ENCODE results near the gene DHRSX. TPM values are rescaled to one million over a fixed set of nuclear protein-coding genes. Genes with fewer than 3 reads are reported as not detected.
"Not testable (repeated sequence)": the region's sequence is repeated elsewhere in the genome, so short reads cannot be mapped to it uniquely, and the experiment has no call there.

DHRSX gene
- total and polyA plus RNA-seq, 7 donors = 5.6 to 19.3 (median 9.6) TPM

GRCh38 chrX:2536141-2536540 lies 35.4 kb upstream of the DHRSX start:
- DNase-seq = no peak
- Histone ChIP-seq H3K4me3 (no peak overlapping the region), H3K27me3 (ENCODE audit: insufficient read depth in 3 of 3, low read length in 2 of 3) (no peaks in the 10 kb centered on the region), H3K36me3 (ENCODE audit: insufficient read depth in 1 of 2, low read depth in 1 of 2) (no peaks in the 10 kb centered on the region), H3K9me3 (no peaks in the 10 kb centered on the region), H3K27ac (no peak overlapping the region), H3K4me1 (no peaks in the 10 kb centered on the region)
- TF ChIP-seq CTCF (IDR thresholded peaks at IDR 0.05) = no peak
- WGBS, 3 donors = 80 to 83% (median 81%) methylated on average over 7 of the region's 7 CpGs
- intact Hi-C loops (cut with DNase I) = no loop called here
- no peak for ATAC-seq

GRCh38 chrX:2534261-2535021 lies 33.7 kb upstream of the DHRSX start:
- ATAC-seq; H3K36me3 ChIP-seq (ENCODE audit: insufficient read depth in 1 of 2, low read depth in 1 of 2); intact Hi-C loops (cut with DNase I); H3K4me3 ChIP-seq; H3K27ac ChIP-seq; DNase-seq; H3K27me3 ChIP-seq (ENCODE audit: insufficient read depth in 3 of 3, low read length in 2 of 3); H3K4me1 ChIP-seq; H3K9me3 ChIP-seq: not testable (repeated sequence)
- 59 to 64% (median 61%) methylated on average over 4 to 5 of the region's 5 CpGs for WGBS, 3 donors

- Histone ChIP-seq H3K27ac (no peak overlapping the region), H3K27me3 (ENCODE audit: insufficient read depth in 3 of 3, low read length in 2 of 3) (no peaks in the 10 kb centered on the region), H3K4me3 (no peak overlapping the region), H3K36me3 (ENCODE audit: insufficient read depth in 1 of 2, low read depth in 1 of 2) (no peaks in the 10 kb centered on the region), H3K4me1 (no peaks in the 10 kb centered on the region), H3K9me3 (no peaks in the 10 kb centered on the region)
- 64 to 67% (median 65%) methylated on average over 8 of the region's 8 CpGs for WGBS, 3 donors
- no peak for DNase-seq
- no peak for ATAC-seq
- TF ChIP-seq CTCF (IDR thresholded peaks at IDR 0.05) = no peak
- intact Hi-C loops (cut with DNase I) = no loop called here
These were observed 32.6 kb upstream of the DHRSX start for GRCh38 chrX:2533424-2533823.

GRCh38 chrX:2526390-2526789 lies 25.6 kb upstream of the DHRSX start:
- DNase-seq = no peak
- Histone ChIP-seq H3K27me3 (ENCODE audit: insufficient read depth in 3 of 3, low read length in 2 of 3) (peaks cover 0 to 5% (median 3%) of the 10 kb centered on the region in 3 donors), H3K36me3 (ENCODE audit: insufficient read depth in 1 of 2, low read depth in 1 of 2) (no peaks in the 10 kb centered on the region), H3K27ac (no peak overlapping the region), H3K4me1 (no peaks in the 10 kb centered on the region), H3K9me3 (no peaks in the 10 kb centered on the region), H3K4me3 (no peak overlapping the region)
- WGBS, 3 donors = 84 to 89% (median 86%) methylated on average over 10 of the region's 10 CpGs
- intact Hi-C loops (cut with DNase I) = no loop called here
- TF ChIP-seq CTCF (IDR thresholded peaks at IDR 0.05) = no peak
- no peak for ATAC-seq

GRCh38 chrX:2523911-2524310 lies 23.1 kb upstream of the DHRSX start:
- WGBS, 3 donors = 59 to 61% (median 59%) methylated on average over 6 of the region's 6 CpGs
- TF ChIP-seq CTCF (IDR thresholded peaks at IDR 0.05) = no peak

More at GRCh38 chrX:2523911-2524310, 23.1 kb upstream of the DHRSX start:
- Histone ChIP-seq H3K36me3 (ENCODE audit: insufficient read depth in 1 of 2, low read depth in 1 of 2) (no peaks in the 10 kb centered on the region), H3K27me3 (ENCODE audit: insufficient read depth in 3 of 3, low read length in 2 of 3) (peaks cover 0 to 5% (median 3%) of the 10 kb centered on the region in 3 donors), H3K4me3 (no peak overlapping the region), H3K4me1 (no peaks in the 10 kb centered on the region), H3K27ac (no peak overlapping the region), H3K9me3 (no peaks in the 10 kb centered on the region)
- no peak for DNase-seq
- intact Hi-C loops (cut with DNase I) = no loop called here
- ATAC-seq = no peak

All from psoas muscle (tissue), 8 donors.